HEK293 (cell line): Measurements from ENCODE around the gene PLA2G3.

Experiments used
- CTCF ChIA-PET: fragments of 350-600 bp; formaldehyde crosslinking; extraction: SDS; loops from one replicate; lab custom pipeline; 2021; ENCODE audit warnings: antibody characterized with exemption; lab: Yijun Ruan, JAX
- POLR2A ChIA-PET: fragments of 300-600 bp; formaldehyde crosslinking; extraction: SDS; loops from one replicate; lab custom pipeline; 2020; ENCODE audit warnings: antibody characterized with exemption, inconsistent platforms; lab: Yijun Ruan, JAX
- H3K27ac ChIP-seq: fragments of 200-500 bp; sonication (Bioruptor generic); 2 replicates; pipeline ENCODE4 v1.5.1; 2014; ENCODE audit warnings: low read depth, low read length, control low read depth, inconsistent platforms; ENCODE audit errors: extremely low read depth
- H3K36me3 ChIP-seq, 2 experiments: fragments of 200-500 bp in 1 of 2; sonication (Bioruptor generic) in 1 of 2; 1 replicate in 1 of 2; 2 replicates in 1 of 2; pipeline ENCODE4 v1.5.1; 2014 to 2017; ENCODE audit warnings: inconsistent platforms in 2 of 2, low read length in 2 of 2; ENCODE audit not compliant: control insufficient read depth in 2 of 2, insufficient read depth in 1 of 2
- H3K4me1 ChIP-seq: fragments of 200-500 bp; sonication (Bioruptor generic); 2 replicates; pipeline ENCODE4 v1.5.1; 2014; ENCODE audit warnings: mild to moderate bottlenecking, low read length, inconsistent platforms; ENCODE audit not compliant: control insufficient read depth, insufficient read depth
- H3K4me3 ChIP-seq: 2 replicates; pipeline ENCODE4 v1.5.1; 2011; ENCODE audit warnings: low read depth, mild to moderate bottlenecking, control low read depth, low read length, moderate library complexity
- H3K9me3 ChIP-seq: fragments of 200-500 bp; sonication (Bioruptor generic); 2 replicates; pipeline ENCODE4 v1.5.1; 2014; ENCODE audit warnings: low read depth, low read length, inconsistent platforms; ENCODE audit not compliant: control insufficient read depth, insufficient read depth
- EGR2 ChIP-seq: fragments of 450-650 bp; formaldehyde crosslinking; IDR thresholded peaks from 2 replicates; pipeline ENCODE4 v1.5.1; 2016; ENCODE audit warnings: low read depth, missing biosample characterization, missing genetic modification characterization
- GLIS1 ChIP-seq: fragments of 450-650 bp; formaldehyde crosslinking; IDR thresholded peaks from 2 replicates; pipeline ENCODE4 v1.5.1; 2016; ENCODE audit warnings: missing biosample characterization, missing genetic modification characterization
- PRDM2 ChIP-seq: fragments of 450-650 bp; formaldehyde crosslinking; IDR thresholded peaks from 2 replicates; pipeline ENCODE4 v1.5.1; 2016; ENCODE audit warnings: missing biosample characterization, missing genetic modification characterization, borderline replicate concordance
- SETDB1 ChIP-seq: IDR thresholded peaks from one replicate; pipeline ENCODE4 v1.6.1; 2017; ENCODE audit warnings: mild to moderate bottlenecking, low read length, moderate library complexity, mixed read lengths; ENCODE audit not compliant: insufficient read length
- SP2 ChIP-seq: fragments of 450-650 bp; formaldehyde crosslinking; IDR thresholded peaks from 2 replicates; pipeline ENCODE4 v1.5.1; 2016; ENCODE audit warnings: missing biosample characterization, missing genetic modification characterization
- ZBTB1 ChIP-seq: fragments of 450-650 bp; formaldehyde crosslinking; IDR thresholded peaks from 2 replicates; pipeline ENCODE4 v1.5.1; 2016; ENCODE audit warnings: missing biosample characterization, missing genetic modification characterization
- ZBTB8A ChIP-seq: fragments of 450-650 bp; formaldehyde crosslinking; IDR thresholded peaks from 2 replicates; pipeline ENCODE4 v1.5.1; 2016; ENCODE audit warnings: missing biosample characterization, missing genetic modification characterization
- ZFHX2 ChIP-seq: fragments of 450-650 bp; formaldehyde crosslinking; conservative IDR thresholded peaks from 2 replicates; pipeline ENCODE4 v1.5.1; 2016; ENCODE audit warnings: missing biosample characterization, missing genetic modification characterization
- ZNF174 ChIP-seq: fragments of 450-650 bp; formaldehyde crosslinking; IDR thresholded peaks from 2 replicates; pipeline ENCODE4 v1.5.0; 2017; ENCODE audit warnings: missing biosample characterization, mild to moderate bottlenecking, missing genetic modification characterization
- ZNF175 ChIP-seq: fragments of 450-650 bp; formaldehyde crosslinking; IDR thresholded peaks from 2 replicates; pipeline ENCODE4 v1.5.1; 2016; ENCODE audit warnings: missing biosample characterization, missing genetic modification characterization
- ZNF324 ChIP-seq: fragments of 450-650 bp; formaldehyde crosslinking; IDR thresholded peaks from 2 replicates; pipeline ENCODE4 v1.5.1; 2016; ENCODE audit warnings: missing biosample characterization, missing genetic modification characterization
- ZNF341 ChIP-seq: fragments of 450-650 bp; formaldehyde crosslinking; IDR thresholded peaks from 2 replicates; pipeline ENCODE4; 2016; ENCODE audit warnings: low read depth, missing biosample characterization, missing genetic modification characterization
- ZNF654 ChIP-seq: fragments of 450-650 bp; formaldehyde crosslinking; IDR thresholded peaks from 2 replicates; pipeline ENCODE4 v1.5.1; 2016; ENCODE audit warnings: low read depth, missing biosample characterization, missing genetic modification characterization
- ZNF707 ChIP-seq: fragments of 450-650 bp; formaldehyde crosslinking; IDR thresholded peaks from 2 replicates; pipeline ENCODE4 v1.5.1; 2016; ENCODE audit warnings: missing biosample characterization, missing genetic modification characterization
- TF ChIP-seq, protein P1 (sequence below): fragments of 450-650 bp; formaldehyde crosslinking; IDR thresholded peaks from 2 replicates; pipeline ENCODE4 v1.5.1; 2017; ENCODE audit warnings: missing biosample characterization, missing genetic modification characterization
- TF ChIP-seq, protein P2 (sequence below): fragments of 450-650 bp; formaldehyde crosslinking; IDR thresholded peaks from 2 replicates; pipeline ENCODE4 v1.5.1; 2016; ENCODE audit warnings: missing biosample characterization, missing genetic modification characterization
- TF ChIP-seq, protein P3 (sequence below): fragments of 450-650 bp; formaldehyde crosslinking; IDR thresholded peaks from 2 replicates; pipeline ENCODE4 v1.5.1; 2017; ENCODE audit warnings: missing biosample characterization, missing genetic modification characterization

Gene PLA2G3

GRCh38 chr22:31092161-31092560, 48.1 kb downstream of the PLA2G3 start (continued):
- TF ChIP-seq, protein P1, sequence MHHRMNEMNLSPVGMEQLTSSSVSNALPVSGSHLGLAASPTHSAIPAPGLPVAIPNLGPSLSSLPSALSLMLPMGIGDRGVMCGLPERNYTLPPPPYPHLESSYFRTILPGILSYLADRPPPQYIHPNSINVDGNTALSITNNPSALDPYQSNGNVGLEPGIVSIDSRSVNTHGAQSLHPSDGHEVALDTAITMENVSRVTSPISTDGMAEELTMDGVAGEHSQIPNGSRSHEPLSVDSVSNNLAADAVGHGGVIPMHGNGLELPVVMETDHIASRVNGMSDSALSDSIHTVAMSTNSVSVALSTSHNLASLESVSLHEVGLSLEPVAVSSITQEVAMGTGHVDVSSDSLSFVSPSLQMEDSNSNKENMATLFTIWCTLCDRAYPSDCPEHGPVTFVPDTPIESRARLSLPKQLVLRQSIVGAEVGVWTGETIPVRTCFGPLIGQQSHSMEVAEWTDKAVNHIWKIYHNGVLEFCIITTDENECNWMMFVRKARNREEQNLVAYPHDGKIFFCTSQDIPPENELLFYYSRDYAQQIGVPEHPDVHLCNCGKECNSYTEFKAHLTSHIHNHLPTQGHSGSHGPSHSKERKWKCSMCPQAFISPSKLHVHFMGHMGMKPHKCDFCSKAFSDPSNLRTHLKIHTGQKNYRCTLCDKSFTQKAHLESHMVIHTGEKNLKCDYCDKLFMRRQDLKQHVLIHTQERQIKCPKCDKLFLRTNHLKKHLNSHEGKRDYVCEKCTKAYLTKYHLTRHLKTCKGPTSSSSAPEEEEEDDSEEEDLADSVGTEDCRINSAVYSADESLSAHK, result no peak
- no peak for TF ChIP-seq ZNF707 (tag by site-specific recombination)
- TF ChIP-seq, protein P2, sequence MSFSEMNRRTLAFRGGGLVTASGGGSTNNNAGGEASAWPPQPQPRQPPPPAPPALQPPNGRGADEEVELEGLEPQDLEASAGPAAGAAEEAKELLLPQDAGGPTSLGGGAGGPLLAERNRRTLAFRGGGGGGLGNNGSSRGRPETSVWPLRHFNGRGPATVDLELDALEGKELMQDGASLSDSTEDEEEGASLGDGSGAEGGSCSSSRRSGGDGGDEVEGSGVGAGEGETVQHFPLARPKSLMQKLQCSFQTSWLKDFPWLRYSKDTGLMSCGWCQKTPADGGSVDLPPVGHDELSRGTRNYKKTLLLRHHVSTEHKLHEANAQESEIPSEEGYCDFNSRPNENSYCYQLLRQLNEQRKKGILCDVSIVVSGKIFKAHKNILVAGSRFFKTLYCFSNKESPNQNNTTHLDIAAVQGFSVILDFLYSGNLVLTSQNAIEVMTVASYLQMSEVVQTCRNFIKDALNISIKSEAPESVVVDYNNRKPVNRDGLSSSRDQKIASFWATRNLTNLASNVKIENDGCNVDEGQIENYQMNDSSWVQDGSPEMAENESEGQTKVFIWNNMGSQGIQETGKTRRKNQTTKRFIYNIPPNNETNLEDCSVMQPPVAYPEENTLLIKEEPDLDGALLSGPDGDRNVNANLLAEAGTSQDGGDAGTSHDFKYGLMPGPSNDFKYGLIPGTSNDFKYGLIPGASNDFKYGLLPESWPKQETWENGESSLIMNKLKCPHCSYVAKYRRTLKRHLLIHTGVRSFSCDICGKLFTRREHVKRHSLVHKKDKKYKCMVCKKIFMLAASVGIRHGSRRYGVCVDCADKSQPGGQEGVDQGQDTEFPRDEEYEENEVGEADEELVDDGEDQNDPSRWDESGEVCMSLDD (tag by site-specific recombination), result no peak
- TF ChIP-seq ZNF341 (tag by site-specific recombination), result no peak
- TF ChIP-seq, protein P3, sequence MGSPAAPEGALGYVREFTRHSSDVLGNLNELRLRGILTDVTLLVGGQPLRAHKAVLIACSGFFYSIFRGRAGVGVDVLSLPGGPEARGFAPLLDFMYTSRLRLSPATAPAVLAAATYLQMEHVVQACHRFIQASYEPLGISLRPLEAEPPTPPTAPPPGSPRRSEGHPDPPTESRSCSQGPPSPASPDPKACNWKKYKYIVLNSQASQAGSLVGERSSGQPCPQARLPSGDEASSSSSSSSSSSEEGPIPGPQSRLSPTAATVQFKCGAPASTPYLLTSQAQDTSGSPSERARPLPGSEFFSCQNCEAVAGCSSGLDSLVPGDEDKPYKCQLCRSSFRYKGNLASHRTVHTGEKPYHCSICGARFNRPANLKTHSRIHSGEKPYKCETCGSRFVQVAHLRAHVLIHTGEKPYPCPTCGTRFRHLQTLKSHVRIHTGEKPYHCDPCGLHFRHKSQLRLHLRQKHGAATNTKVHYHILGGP (tag by site-specific recombination), result no peak
- TF ChIP-seq ZNF654, result no peak
- no peak for TF ChIP-seq SETDB1
- TF ChIP-seq ZBTB1, result no peak
- TF ChIP-seq ZBTB8A, result no peak

DNA sequence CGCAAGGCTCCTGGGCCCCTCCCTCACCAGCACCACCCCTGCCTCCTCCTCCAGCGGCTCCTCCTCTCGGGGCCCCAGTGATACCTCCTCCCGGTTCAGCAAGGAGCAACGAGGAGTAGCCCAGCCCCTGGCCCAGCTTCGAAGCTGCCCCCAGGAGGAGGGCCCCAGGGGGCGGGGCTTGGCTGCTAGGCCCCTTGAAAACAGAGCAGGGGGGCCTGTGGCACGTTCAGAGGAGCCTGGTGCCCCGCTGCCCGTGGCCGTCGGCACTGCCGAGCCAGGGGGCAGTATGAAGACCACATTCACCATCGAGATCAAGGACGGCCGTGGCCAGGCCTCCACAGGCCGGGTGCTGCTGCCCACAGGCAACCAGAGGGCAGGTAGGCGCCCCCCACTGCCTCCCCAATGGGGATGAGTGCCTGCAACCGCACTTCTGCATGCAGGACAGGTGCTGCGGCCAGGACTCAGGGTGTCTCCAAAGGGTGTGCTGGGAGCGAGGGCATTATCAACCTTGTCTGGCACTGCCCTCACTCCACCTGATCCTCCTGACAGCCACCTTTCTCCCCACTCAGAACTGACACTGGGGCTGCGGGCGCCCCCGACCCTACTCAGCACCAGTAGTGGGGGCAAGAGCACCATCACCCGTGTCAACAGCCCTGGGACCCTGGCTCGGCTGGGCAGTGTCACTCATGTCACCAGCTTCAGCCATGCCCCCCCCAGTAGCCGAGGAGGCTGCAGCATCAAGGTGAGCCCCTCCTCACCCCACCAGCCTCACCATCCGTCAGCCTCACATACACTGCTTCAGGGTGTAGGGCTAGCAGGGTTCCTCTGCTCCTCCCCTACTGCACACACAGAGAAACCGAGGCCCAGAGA, 49.0 kb downstream of the PLA2G3 start:
- H3K4me1 ChIP-seq, result no peaks in the 10 kb centered on the region
- no peak for TF ChIP-seq ZNF175 (tag by site-specific recombination)
- TF ChIP-seq SP2 (tag by site-specific recombination), result peak; percentile 35; the same call in 1 of the 2 replicates
- ChIA-PET CTCF (interaction anchor here (0.6 to 1.7 kb wide), 7 partner anchors 17 to 255 kb away, joined by 3 to 6 read pairs (median 4); partner anchors contain the start of gene PATZ1), POLR2A (interaction anchor here (1.4 to 2.0 kb wide), 2 partner anchors 9 to 10 kb away, joined by 4 to 5 read pairs; partner anchors contain the start of gene SMTN)
- peaks cover 0 to 72% of the 10 kb centered on the region in 2 experiments; a peak in 1 of 3 replicates for H3K36me3 ChIP-seq
- no peak overlapping the region for H3K4me3 ChIP-seq
- no peaks in the 10 kb centered on the region for H3K9me3 ChIP-seq
- no peak overlapping the region for H3K27ac ChIP-seq

DNA sequence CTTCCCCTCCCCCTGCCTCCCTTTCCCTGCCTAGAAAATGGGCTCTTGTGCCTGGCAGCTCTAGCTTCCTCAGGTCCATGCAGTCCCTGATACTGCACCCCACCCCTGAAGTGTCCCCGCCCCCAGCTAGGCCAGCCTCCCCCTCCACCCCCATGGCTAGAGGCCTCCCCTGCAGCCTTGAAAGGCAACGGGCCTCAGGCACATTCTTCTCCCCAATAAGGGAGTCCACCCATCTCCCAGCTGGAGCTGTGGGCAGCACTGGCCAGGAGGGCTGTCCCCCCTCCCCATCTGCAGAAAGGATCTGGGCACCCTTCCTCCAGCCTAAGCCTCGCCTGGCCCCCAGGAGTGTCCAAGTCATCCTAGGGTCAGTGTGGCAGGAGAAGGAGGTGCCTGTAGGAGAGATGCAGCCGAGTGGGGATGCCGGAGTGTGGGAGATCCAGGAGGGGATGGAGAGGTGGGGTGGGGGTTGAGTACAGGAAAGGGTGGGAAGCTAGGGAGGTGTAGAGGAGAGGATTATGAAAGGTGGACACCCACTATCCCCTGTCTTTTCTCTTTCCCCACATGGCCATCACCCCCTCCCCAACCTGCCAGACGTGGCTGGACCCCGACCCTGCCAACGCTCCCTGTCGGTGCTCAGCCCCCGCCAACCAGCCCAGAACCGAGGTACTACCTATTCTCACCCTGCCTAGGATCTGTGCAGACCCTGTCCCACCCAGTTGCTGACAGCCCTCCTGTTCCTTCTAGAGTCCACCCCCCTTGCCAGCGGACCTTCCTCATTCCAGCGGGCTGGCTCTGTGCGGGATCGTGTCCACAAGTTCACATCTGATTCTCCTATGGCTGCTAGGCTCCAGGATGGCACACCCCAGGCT, 49.9 kb downstream of the PLA2G3 start:
- ChIA-PET POLR2A (no interaction called here), CTCF (interaction anchor here (0.6 to 1.7 kb wide), 8 partner anchors 9 to 223 kb away, joined by 3 to 5 read pairs (median 3); partner anchors contain the start of gene SMTN)
- Histone ChIP-seq H3K4me1 (no peaks in the 10 kb centered on the region), H3K36me3 (peaks cover 0 to 63% of the 10 kb centered on the region in 2 experiments; a peak in 1 of 3 replicates), H3K4me3 (no peak overlapping the region), H3K9me3 (no peaks in the 10 kb centered on the region), H3K27ac (no peak overlapping the region)
- TF ChIP-seq GLIS1 (tag by site-specific recombination) (0 out of 2 replicates have a peak, but pooled peaks have one; percentile 24), EGR2 (tag by site-specific recombination) (peak; percentile 26; the same call in 1 of the 2 replicates), ZFHX2 (tag by site-specific recombination) (peak; percentile 38), ZNF174 (tag by site-specific recombination) (no peak), PRDM2 (tag by site-specific recombination) (no peak), ZNF324 (no peak)
